ENCODE measurements around the gene YPEL1. TPM values are rescaled to one million over a fixed set of nuclear protein-coding genes. Genes with fewer than 3 reads are reported as not detected.
A peak's percentile ranks its signal among the peaks of the same experiment; 100 is the strongest.

YPEL1 gene
- total RNA-seq, 4 donors from 2014 or later, result 2.3 to 13.7 (median 7.6) TPM

DNA sequence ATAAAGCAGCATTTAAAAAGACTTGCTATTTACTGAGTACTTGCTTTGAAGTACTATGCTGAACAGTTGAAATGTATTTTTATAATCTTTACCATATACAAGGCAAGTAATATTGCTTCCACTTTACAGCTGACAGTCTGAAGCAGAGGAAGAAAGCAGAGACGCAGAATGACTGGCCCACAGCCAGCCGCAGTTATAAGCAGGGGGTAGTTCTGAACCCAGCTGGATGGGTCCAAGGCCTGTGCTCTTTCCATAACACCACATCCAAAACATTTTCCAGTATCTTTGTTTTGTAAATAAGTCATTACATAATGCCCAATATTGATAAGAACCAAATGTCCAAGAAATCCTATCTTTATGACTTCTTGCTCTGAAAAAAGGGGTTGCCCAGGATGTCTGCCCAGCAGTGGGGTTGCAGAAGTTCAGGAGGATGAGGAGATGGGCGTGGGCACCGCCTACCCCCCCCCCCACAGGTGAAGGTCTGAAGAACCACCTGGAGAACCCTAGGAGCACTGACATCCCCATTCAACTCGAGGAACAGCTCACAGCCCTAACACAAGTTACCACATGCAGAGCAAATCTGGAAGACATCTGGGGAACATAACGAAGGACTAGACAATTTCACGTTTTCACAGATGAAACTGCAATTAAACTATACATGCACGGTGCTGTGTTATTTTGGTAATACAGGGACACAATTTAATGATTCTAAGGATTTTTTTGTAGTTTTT is 24.2 kb upstream of the YPEL1 start:
- Histone ChIP-seq H3K36me3 (no peaks in the 10 kb centered on the region), H3K27ac (no peak overlapping the region), H3K4me1 (no peaks in the 10 kb centered on the region), H3K9me3 (no peaks in the 10 kb centered on the region), H3K27me3 (no peaks in the 10 kb centered on the region), H3K4me3 (no peak overlapping the region)
- no peak for DNase-seq
- TF ChIP-seq, protein P1, sequence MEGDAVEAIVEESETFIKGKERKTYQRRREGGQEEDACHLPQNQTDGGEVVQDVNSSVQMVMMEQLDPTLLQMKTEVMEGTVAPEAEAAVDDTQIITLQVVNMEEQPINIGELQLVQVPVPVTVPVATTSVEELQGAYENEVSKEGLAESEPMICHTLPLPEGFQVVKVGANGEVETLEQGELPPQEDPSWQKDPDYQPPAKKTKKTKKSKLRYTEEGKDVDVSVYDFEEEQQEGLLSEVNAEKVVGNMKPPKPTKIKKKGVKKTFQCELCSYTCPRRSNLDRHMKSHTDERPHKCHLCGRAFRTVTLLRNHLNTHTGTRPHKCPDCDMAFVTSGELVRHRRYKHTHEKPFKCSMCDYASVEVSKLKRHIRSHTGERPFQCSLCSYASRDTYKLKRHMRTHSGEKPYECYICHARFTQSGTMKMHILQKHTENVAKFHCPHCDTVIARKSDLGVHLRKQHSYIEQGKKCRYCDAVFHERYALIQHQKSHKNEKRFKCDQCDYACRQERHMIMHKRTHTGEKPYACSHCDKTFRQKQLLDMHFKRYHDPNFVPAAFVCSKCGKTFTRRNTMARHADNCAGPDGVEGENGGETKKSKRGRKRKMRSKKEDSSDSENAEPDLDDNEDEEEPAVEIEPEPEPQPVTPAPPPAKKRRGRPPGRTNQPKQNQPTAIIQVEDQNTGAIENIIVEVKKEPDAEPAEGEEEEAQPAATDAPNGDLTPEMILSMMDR (IDR thresholded peaks at IDR 0.05), result no peak
- TF ChIP-seq POLR2A (IDR thresholded peaks at IDR 0.05), result no peak
- intact Hi-C loops (cut with DNase I; ENCODE audit: low total_unique reads), result no loop called here

DNA sequence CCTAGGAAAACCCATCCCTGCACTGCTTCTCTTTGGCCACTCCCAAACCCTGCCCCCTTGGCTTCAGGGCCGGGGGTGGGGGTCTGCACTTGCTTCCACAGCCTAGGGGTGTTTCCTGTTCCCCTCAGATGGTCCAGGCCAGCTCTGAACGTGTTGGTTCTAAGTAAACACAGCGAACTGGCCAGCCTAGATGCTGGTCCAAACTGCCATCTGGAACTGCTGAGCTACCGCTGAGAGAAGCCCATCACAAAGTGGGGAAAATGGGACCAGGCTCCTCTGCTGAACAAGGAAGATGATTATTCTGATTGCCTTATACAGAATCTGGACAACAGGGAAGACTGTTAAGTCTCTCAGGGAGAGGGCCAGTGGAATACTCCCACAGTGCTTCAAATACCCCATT is 23.5 kb upstream of the YPEL1 start:
- DNase-seq, result no peak
- no peaks in the 10 kb centered on the region for H3K36me3 ChIP-seq
- TF ChIP-seq POLR2A (IDR thresholded peaks at IDR 0.05), result no peak
- no peak overlapping the region for H3K27ac ChIP-seq
- no peaks in the 10 kb centered on the region for H3K27me3 ChIP-seq
- no peak overlapping the region for H3K4me3 ChIP-seq
- intact Hi-C loops (cut with DNase I; ENCODE audit: low total_unique reads), result no loop called here
- H3K9me3 ChIP-seq, result no peaks in the 10 kb centered on the region
- no peaks in the 10 kb centered on the region for H3K4me1 ChIP-seq

DNA sequence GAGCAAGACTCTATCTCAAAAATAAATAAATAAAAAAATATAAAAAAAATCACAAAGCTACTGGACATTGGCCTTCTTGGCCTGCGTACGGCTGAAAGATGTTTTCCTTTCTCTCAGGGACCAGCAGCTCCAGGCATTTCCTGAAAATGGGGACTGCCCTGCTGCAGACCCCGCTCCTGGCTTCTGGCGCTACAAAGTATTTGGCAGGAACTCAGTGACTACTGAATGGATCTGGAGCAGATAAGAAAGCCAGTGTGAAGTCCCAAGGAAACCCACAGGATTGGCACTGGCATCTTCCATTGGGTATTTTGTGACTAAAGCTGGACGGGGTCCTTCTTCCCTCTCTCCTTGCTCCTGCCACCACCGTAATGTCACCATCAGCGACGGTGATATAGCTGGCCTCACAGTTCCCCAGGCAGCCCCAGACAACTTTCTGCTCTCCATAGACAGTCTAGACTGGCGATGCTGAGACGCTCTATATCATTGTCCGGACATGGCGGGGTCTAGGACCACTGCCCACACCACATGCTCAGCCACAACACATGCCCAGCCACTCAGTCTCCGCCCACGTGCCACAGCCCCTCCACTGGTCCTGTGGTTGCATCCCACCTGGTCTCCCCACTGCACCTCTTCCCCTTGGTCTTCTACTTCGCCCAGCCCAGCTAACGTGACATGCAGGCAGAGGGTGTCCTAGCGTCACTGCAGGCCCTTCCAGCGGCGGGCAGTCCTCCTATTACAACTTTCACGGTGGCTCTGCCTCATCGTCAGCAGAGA is 22.7 kb upstream of the YPEL1 start:
- H3K4me1 ChIP-seq, result no peaks in the 10 kb centered on the region
- H3K27ac ChIP-seq, result no peak overlapping the region
- intact Hi-C loops (cut with DNase I; ENCODE audit: low total_unique reads), result no loop called here
- H3K9me3 ChIP-seq, result no peaks in the 10 kb centered on the region
- H3K36me3 ChIP-seq, result no peaks in the 10 kb centered on the region
- no peak for DNase-seq
- no peaks in the 10 kb centered on the region for H3K27me3 ChIP-seq
- H3K4me3 ChIP-seq, result no peak overlapping the region
- TF ChIP-seq POLR2A (IDR thresholded peaks at IDR 0.05), result no peak
- TF ChIP-seq, protein P1 (IDR thresholded peaks at IDR 0.05), result no peak

DNA sequence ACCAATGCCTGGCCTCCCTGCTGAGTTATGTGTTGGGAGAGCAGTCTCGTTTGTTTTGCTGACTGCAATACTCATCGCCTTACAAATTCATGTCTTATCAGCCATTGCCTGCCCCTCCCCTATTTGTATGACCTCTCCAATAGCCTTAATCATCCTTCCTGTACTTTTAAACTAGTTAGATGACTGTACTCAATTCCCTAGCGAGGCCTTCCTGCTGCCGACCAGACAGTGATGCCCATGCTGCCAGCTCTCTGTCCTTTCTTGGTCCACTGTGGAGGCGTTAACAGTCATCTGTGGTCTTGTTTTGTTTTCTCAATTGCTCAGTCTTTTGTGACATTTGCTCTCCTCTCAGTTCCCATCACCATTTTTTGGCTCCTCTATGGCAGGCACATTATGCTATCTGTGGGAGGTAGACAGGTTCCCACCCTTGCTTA is 20.3 kb upstream of the YPEL1 start:
- intact Hi-C loops (cut with DNase I; ENCODE audit: low total_unique reads), result no loop called here
- TF ChIP-seq POLR2A (IDR thresholded peaks at IDR 0.05), result no peak
- TF ChIP-seq, protein P1 (IDR thresholded peaks at IDR 0.05), result no peak
- H3K9me3 ChIP-seq, result no peaks in the 10 kb centered on the region
- H3K27me3 ChIP-seq, result no peaks in the 10 kb centered on the region
- no peak overlapping the region for H3K4me3 ChIP-seq
- H3K27ac ChIP-seq, result no peak overlapping the region
- H3K4me1 ChIP-seq, result no peaks in the 10 kb centered on the region
- H3K36me3 ChIP-seq, result no peaks in the 10 kb centered on the region
- DNase-seq, result no peak

DNA sequence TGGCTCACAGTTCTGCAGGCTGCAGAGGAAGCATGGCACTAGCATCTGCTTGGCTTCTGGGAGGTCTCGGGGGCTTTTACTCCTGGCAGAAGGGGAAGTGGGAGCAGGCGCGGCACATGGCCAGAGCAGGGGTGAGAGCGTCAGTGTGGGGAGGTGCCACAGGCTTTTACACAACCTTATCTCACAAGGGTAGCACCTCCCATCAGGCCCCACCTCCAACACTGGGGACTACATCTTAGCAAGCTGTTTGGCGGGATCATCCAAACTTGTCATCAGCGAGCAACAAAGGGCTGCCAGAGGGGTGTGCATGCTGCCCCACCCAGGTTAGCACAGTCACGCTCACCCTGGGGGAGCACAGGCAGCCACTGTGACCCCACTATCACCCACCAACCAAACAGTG is 18.9 kb upstream of the YPEL1 start:
- Histone ChIP-seq H3K27ac (peak overlapping the region in 1 of 2 donors; percentile 29), H3K4me3 (no peak overlapping the region), H3K36me3 (no peaks in the 10 kb centered on the region), H3K27me3 (no peaks in the 10 kb centered on the region), H3K4me1 (no peaks in the 10 kb centered on the region), H3K9me3 (no peaks in the 10 kb centered on the region)
- intact Hi-C loops (cut with DNase I; ENCODE audit: low total_unique reads), result no loop called here
- DNase-seq, result peak in 1 of 2 donors; percentile 31
- TF ChIP-seq POLR2A (IDR thresholded peaks at IDR 0.05), result no peak
- TF ChIP-seq, protein P1 (IDR thresholded peaks at IDR 0.05), result no peak

Data from uterus (tissue), 4 donors.